Mammary epithelial cell (primary cell): ENCODE data around the gene WNT7A.

ENCODE experiments used
- EZH2 ChIP-seq: IDR thresholded peaks from 2 replicates; pipeline ENCODE4 v1.6.1; 2012; ENCODE audit warnings: low read length, inconsistent platforms, borderline replicate concordance
- TF ChIP-seq, protein P1 (sequence below), 2 donors: IDR thresholded peaks in 1 of 2; conservative IDR thresholded peaks in 1 of 2; 2 replicates each; pipeline ENCODE4 v1.5.1; 2011 to 2012; ENCODE audit warnings: inconsistent platforms in 2 of 2, low read length in 2 of 2, mild to moderate bottlenecking in 2 of 2, control low read depth in 1 of 2, low read depth in 1 of 2; ENCODE audit not compliant: insufficient read depth in 1 of 2; ENCODE audit errors: extremely low read depth in 1 of 2

GRCh38 chr3:13866041-13866965 lies 13.6 kb downstream of the WNT7A start:
- TF ChIP-seq, protein P1, sequence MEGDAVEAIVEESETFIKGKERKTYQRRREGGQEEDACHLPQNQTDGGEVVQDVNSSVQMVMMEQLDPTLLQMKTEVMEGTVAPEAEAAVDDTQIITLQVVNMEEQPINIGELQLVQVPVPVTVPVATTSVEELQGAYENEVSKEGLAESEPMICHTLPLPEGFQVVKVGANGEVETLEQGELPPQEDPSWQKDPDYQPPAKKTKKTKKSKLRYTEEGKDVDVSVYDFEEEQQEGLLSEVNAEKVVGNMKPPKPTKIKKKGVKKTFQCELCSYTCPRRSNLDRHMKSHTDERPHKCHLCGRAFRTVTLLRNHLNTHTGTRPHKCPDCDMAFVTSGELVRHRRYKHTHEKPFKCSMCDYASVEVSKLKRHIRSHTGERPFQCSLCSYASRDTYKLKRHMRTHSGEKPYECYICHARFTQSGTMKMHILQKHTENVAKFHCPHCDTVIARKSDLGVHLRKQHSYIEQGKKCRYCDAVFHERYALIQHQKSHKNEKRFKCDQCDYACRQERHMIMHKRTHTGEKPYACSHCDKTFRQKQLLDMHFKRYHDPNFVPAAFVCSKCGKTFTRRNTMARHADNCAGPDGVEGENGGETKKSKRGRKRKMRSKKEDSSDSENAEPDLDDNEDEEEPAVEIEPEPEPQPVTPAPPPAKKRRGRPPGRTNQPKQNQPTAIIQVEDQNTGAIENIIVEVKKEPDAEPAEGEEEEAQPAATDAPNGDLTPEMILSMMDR (conservative IDR thresholded peaks at IDR 0.05 in 1 of 2, IDR thresholded peaks at IDR 0.05 in 1 of 2; ENCODE audit: extremely low read depth in 1 of 2, insufficient read depth in 1 of 2, low read depth in 1 of 2, low read length in 2 of 2) = no peak
- no peak for TF ChIP-seq EZH2
